Frontal cortex (tissue), 4 donors: ENCODE measurements around the gene TMEM127. TPM values are rescaled to one million over a fixed set of nuclear protein-coding genes. Genes with fewer than 3 reads are reported as not detected.

Experiments
- DNase-seq, 2 donors: peaks; one replicate each; pipeline ENCODE4 v3.0.0; 2012; ENCODE audit warnings: low spot score in 2 of 2
- FAIRE-seq: peaks from 2 replicates; lab custom pipeline; 2012; peaks lifted over from hg19 to GRCh38; lab: Jason Lieb, UNC
- total RNA-seq: library from RNA; depleted of rRNA; stranded (reverse); fragments of >200 nt; gene quantifications from one replicate; pipeline ENCODE4 v1.2.3, GENCODE V29; 2014
- donor health status: control.
- donor health status: control.
- donor health status: control.

The TMEM127 gene
- total RNA-seq, 1 donor from 2014 or later = 14.7 TPM

DNA sequence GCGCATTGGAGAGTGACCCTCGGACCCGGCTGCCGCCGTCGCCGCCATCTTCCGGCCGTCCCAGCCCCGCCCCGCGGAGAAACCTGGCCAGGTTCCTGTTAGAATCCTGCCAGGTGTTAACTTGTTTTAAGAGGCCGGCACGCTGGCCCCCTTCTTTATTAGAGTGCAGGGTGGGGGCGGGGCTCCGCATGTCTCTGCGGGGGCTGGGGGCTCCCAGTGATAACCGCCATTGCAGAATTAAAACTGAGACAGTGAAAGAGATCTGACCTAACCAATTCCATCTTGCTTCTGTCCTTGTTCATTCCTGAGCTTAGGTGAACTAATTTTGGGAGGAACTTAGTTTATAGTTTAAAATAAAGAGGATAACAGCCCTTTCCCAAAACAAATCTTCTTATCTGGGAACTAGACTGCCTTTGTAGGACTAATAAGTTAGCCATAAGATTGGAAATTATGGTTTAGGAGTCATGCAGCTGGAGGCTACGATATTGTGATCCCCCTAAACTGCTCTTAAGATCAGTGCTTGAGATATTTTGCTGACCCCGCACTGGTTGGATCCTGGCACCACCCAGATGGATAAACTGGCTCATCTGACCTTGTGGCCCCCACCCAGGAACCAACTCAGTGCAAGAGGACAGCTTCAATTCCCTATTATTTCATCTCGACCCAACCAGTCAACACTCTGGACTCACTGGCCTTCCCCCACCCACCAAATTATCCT, 56.6 kb downstream of the TMEM127 start:
- FAIRE-seq = no peak

DNA sequence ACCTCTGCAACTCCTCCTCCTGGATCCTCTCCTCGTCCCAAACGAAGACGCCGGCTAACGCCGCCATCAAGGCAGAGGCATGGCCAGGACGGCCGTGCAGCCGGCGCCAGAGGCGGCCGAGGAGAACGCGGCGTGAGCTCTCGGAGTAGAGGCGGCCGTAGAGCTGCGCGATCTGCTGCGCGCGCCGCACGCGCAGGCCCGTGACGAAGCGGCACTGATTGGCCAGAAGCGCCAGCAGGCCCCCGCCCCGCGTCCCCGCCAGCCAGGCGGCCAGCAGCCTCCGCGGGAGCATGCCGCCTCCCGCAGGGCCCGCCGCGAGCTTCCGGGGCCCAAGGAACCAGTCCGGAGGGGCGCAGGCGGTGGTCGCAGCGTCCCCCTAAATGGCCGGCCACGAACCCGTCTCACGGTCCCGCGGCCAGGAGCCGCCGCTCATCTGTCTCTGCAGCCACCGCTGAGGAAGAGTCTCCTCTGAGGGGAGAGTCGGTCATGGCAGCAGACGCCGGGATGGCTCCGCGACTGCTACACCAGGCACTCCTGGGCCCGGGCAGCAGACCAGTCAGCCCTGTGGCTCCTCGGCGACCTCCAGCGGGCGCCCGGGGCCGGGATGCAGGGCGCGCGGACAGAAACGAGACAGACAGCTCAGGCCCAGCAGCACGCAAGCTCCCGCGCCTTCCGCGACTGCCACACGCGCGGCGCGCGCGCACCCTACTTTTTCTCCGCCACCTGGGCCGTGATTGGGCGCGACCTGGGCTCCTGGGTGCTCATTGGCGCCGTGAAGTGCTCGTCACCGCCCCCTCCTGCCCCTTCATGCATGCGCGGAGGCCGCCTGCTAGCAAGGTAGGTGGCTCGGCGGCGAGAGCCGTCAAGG, 57.4 kb downstream of the TMEM127 start, which contains the start of gene STARD7:
TSS of gene STARD7 (minus strand) at position 685 of the 868 bp plus-strand sequence. CDS start at position 292, 393 bp downstream.
- peak; percentile 86 to 91 for DNase-seq
- FAIRE-seq = no peak

More for the DNA sequence above, 56.6 kb downstream of the TMEM127 start:
- DNase-seq = no peak

DNA sequence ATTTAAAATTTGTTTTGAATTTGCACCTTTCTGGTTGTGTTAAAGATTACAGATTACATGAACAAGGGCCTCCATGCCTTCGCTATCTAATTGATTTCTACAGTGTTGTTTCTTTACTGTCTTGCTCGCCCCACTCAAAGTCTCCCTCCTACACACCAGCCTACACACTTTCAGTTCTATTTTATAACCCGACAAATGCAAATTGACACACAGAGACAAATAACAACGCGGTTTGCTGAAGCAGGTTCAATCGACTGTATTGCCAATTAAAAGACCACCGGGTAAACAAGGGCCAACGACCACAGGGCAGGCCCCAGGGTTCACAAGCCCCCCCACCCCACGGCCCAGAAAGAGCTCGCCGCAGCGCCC, 58.0 kb downstream of the TMEM127 start:
- DNase-seq (no peak), FAIRE-seq (no peak)

DNA sequence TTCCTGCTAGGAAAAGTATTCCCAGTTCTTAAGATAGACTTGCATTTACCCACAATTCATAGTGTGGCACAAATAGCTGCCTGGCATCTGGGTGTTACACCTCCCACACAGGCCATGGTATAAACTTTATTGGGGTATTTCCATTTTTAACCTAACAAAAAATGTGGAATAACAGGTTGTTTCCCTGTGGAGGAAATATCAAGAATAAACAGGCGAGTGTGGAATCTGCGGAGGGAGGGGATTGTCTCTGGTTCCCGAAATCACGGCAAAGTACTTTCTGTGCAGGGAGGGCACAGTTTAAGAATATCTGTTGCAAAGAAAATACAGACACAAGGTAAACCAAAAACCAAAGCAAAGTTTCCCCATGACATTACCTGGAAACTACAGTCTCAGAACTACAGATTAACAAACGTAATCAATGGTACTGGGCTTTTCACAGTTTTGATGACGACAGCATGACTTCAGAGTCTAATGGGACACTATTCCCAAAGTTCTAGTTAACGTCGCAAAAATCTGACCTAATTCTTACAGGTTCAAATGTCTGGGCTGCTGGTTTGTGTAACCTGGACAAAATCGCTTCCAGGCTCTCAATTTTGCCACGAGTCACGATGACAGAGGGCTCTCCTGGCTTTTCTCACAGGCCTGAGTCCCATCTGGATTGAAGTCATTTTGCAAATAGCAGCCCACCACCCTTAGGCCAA, 58.6 kb downstream of the TMEM127 start:
- FAIRE-seq = no peak

DNA sequence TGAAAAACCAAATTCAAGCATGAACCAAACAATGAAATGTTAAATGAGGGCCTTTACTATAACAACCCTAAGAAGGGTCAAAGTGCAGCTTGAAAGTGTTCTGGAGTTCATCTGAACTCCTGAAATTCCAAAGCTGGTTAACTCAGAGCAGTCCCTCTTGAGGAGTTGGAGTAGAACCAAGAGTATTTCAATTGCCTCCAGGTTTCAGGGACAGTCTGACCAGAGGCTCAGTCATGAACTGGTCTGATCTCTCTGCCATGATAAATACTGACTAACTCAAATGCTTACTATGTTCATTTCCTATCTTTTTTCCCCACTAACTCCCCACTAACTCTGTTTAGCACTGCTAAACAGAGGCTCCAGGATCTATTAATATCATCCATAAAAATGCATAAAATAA, 59.9 kb downstream of the TMEM127 start:
- DNase-seq (no peak), FAIRE-seq (no peak)

More for the DNA sequence above, 58.6 kb downstream of the TMEM127 start:
- DNase-seq = no peak

DNA sequence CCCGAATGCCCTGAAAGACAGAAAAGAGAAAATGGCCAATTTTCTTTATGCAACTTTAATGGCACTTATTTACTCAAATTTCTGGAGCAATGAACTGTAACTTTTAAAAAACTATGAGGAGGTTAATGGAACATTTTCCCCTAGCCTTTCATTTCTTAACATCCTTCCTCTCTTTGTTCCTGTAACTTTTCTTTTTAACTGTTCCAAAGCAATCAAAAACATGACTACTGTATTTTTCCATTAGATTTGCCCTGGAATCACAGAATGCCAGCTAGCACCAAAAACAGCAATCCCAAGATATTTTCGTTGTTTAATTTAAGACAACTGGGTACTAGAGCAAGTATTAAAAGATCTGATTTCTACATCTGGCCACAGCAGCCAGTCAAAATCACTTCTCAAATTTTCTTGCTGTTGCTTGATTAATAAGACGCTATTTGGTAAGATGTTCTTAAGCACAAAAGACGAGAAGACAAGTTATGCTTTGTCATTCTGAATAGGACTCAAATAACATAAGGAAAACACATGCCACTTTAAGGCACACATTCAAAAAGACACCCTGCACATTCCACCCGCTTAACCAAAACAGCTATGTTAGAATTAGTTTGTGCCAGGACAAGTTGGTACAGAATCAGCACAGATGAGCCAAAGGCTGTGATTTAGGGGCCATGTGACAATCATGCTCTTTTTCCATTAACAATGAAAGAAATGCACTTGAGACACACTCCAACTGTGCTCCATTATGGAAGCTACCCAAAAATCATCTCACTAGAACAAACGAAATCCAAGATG, 60.8 kb downstream of the TMEM127 start:
- FAIRE-seq (no peak), DNase-seq (no peak)

DNA sequence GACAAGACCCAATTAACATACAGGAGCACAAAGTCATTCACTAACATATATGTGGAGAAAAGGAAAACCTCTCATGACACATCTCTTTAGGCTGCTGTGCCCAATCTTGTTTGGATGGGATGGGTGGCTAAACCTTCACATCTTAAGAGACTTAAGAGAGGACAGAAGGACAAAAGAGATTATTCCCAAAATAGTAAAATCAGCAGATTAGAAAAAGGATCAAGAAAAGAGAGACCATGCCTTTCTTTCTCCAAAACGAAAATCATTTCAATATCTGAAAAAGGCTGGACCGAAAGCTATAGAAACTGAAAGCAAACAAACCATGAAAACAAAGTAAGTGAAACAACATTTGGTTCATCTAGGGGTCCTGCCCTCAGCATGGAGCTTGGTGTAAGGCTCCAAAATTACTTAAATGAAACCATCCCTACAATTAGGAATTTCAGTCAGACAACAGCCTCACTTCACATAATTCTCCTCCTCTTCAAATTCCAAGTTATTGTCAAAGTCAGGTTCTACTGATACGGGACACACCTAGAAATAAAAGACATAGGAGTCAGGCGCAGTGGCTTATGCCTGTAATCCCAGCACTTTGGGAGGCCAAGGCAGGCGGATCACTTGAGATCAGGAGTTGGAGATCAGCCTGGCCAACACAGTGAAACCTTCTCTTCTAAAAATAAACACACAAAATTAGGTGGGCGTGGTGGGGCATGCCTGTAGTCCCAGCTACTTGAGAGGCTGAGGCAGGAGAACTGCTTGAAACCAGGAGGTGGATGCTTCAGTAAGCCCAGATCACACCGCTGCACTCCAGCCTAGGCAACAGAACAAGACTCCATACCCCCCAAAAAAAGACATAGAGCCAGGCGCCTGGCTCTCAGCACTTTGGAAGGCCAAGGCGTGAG, 62.4 kb downstream of the TMEM127 start:
- DNase-seq (no peak), FAIRE-seq (no peak)

DNA sequence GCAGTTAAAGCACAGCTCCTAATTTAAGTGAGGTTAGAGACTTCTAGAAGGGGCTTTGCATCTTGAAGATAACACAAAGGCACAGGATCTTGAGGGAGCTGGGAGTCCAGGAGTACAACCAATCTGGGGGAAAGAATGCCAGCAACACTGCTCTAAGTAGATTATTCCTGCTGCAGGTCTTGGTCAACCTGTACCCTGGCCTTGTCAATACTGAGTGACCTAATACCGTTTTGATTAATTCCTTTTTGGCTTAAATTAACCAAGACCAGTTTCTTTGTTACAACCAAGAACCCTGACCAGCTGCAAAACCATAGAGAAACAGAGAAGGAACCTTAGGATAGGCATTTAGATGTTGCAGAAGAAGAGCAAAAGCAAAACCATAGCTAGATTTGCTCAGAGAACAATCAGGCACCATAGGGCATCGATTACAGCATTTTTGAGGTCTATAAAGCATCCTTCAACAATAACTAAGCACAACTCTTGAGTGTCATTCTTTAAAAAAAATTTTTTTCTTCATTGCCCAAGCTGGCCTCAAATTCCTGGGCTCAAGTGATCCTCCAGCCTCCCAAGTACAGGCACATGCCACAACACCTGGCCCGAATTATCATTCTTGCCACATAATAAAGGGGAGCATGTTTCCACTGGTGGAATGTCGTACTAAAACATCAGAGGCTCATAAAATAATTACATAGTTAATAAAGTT, 63.5 kb downstream of the TMEM127 start:
- DNase-seq = no peak
- no peak for FAIRE-seq

DNA sequence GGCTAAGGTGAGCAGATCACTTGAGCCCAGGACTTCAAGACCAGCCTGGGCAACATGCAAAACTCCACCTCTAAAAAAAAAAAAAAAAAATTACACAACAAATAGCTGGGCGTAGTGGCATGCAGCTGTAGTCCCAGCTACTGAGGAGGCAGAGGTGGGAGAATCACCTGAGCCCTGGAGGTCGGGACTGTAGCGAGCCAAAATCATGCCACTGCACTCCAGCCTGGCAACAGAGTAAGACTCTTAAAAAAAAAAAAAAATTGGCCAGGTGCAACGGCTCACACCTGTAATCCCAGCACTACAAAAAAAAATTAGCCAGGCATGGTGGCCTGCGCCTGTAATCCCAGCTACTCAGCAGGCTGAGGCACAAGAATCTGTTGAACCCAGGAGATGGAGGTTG, 64.5 kb downstream of the TMEM127 start:
- DNase-seq (no peak), FAIRE-seq (no peak)

DNA sequence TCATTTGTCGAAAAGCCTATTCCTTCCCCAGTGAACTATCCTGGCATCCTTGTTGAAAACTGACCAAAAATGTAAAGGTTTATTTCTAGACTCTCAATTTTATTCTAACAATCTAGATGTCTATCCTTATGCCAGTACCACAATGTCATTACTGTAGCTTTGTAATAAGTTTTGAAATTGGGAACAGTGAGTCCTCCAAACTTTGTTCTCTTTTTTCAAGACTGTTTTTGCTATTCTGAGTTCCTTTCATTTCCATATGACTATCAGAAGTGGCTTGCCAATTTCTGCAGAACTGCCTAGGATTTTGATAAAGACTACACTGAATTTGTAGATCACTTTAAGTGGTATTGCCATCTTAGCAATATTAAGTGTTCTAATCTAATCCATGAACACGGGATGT, 66.9 kb downstream of the TMEM127 start:
- FAIRE-seq (no peak), DNase-seq (no peak)

Other genes starting within 250 kb of the TMEM127 start
- gene GPAT2, start 231.1 kb downstream of the TMEM127 start, total RNA-seq = 2.0 TPM
- under 0.01 TPM for gene ADRA2B, start 149.4 kb downstream of the TMEM127 start, total RNA-seq
- gene ASTL, start 127.5 kb downstream of the TMEM127 start, total RNA-seq = not detected
- 4.5 TPM for gene DUSP2, start 120.6 kb downstream of the TMEM127 start, total RNA-seq
- 174 TPM for gene STARD7, start 57.2 kb downstream of the TMEM127 start, total RNA-seq
- 74.6 TPM for gene CIAO1, start 228 bp upstream of the TMEM127 start, total RNA-seq
- gene SNRNP200, start 39.5 kb upstream of the TMEM127 start, total RNA-seq = 41.6 TPM
- 4.9 TPM for gene ITPRIPL1, start 59.3 kb upstream of the TMEM127 start, total RNA-seq
- 2.4 TPM for gene NCAPH, start 69.8 kb upstream of the TMEM127 start, total RNA-seq
- not detected for gene NEURL3, start 239.4 kb upstream of the TMEM127 start, total RNA-seq